ENCODE measurements around the gene SLIT3.
"Not testable (repeated sequence)": the region's sequence is repeated elsewhere in the genome, so short reads cannot be mapped to it uniquely, and the experiment has no call there.

The SLIT3 gene

DNA sequence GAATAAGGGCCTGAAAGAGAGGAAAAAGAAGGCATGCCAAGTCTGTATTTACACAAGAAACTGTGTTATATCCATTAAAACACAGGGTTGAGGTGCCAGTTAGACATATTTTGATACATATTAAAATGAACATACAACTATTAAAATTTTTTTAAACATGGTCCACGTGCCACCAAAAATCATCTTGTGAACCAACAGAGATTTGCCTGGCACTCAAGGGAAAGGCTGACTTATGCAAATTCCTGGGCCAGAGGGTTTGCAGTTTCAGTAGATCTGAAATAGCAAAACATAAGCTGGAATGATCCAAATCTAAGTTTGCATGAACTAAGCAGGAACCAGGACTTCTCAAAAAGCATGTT, 168.7 kb downstream of the SLIT3 start:
- no peak for DNase-seq

DNA sequence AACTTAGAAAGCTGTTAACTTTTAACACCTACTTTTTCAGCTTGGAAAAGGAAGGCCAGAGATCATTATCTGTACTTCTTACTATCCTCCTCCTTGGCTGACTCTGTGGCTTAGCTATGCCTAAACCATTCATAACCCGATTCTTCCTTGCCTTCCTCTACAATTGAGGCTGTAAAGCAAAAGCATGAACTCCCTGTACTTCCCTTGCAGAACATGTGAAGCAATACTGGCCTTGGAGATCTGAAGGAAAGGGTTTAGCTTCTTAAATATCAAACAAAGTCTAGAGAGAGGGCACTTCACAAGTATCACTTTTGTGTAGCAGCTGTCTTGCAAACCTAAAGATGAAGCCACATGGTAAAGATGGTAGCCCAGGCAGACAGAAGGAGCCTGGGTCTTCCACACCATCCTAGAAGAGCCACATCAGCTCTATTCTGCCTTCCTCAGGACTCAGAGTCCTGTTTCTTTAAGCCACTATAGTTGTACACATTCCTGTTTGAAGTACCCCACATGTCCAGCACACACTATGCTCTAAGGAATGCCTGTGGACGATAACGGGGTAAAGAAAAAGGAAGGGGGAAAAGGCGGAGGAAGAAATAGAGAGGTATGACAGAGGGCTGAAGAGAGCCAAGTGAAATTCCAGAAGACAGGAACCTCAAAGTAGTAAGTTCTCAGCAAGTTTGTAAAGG, 169.2 kb downstream of the SLIT3 start:
- DNase-seq = no peak

DNA sequence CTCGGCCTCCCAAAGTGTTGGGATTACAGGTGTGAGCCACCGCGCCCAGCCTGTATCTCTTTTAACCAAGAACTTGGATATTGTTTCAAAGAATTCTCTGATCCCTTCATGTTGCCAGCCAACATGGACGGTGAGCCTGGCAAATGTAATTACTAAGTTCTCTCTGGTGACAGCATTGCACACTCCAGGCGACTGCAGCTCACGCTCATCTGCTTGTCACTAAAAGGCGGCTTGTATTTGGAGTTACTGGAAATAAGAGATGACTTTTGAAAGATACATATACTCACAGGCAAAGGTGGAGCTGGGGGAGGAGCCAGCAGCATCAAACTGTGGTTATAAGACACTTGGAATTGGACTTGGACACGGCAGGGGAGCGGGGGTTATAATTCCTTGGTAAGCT, 172.3 kb downstream of the SLIT3 start:
- no peak for DNase-seq

DNA sequence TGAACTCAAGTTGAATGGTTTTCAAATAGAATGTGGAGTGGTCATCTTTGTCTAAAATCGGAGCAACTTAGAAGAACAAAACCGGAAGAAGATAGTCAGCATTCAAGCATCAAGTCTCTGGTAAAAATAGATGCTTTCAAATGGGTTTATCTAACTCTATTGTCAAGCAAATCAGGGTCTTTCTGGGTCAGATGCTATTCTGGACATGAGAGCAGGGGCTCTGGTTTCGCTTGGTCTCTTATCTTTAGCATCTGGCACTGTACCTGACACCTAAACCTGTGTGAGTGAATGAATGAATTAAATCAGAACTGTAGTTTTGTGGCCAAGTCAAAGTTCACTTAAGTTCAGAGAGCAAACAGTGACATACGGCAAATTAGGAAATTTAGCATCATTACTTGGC, 173.5 kb downstream of the SLIT3 start:
- no peak for DNase-seq

DNA sequence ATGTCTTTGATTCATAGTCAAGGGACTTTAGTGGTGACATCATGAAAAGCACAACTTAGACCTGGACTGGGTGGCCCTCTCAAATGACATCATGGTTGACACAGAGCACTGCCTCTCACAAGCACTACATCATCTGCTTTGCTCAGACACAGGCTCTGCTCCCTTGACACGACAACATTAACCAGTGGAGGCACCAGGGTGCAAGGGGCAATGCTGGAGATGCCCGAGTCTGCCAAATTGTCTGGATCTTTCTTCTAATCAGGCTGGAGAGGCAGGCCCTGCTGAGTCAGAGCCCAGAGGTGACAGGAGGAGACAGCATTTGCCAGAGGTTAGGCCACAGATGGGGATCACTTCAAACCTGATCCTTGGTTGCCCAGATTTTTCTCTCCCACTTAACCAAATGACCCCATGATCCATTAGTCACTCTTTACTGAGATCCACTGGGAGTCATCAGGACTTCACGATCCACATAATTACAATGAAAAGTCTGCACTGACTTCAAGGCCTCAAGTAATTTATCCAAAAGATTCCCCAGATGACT, 174.4 kb downstream of the SLIT3 start:
- no peak for DNase-seq

DNA sequence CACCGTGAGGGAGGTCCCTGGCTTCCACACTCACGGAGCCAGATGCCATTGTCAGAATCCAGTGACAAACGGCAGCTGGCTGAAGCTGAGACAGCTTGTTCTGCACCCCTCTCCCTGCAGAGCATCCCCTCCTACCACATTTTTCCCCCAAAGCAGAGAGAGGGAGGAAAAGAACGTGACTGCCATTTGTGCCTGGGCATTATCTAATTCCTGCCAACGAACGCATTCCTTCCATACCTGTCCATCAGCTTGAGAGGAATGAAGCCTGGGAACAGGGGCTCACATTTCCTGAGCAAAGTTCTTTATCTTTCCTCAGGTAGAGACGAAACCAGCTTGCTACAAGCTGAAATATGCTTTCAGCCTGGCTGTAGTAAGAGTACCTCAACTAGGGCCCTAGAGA, 175.4 kb downstream of the SLIT3 start:
- DNase-seq = no peak

DNA sequence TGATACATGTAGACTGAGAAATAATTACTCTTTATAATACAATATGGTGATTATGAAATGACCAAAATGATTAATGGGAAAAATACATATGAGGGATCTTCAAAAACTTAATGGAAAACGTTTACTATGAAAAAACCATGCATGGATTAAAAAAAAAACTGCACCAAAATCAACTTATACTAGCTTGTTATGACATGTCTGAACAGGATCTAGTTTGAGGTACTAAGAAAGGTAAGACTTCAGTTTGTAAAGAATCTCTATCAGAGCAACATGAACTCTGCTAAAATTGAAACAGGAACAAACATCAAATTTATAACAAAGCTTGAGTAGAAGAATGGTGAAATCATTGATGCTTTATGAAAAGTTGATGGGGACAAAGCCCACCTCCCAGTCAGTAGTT, 178.0 kb downstream of the SLIT3 start:
- DNase-seq = no peak

DNA sequence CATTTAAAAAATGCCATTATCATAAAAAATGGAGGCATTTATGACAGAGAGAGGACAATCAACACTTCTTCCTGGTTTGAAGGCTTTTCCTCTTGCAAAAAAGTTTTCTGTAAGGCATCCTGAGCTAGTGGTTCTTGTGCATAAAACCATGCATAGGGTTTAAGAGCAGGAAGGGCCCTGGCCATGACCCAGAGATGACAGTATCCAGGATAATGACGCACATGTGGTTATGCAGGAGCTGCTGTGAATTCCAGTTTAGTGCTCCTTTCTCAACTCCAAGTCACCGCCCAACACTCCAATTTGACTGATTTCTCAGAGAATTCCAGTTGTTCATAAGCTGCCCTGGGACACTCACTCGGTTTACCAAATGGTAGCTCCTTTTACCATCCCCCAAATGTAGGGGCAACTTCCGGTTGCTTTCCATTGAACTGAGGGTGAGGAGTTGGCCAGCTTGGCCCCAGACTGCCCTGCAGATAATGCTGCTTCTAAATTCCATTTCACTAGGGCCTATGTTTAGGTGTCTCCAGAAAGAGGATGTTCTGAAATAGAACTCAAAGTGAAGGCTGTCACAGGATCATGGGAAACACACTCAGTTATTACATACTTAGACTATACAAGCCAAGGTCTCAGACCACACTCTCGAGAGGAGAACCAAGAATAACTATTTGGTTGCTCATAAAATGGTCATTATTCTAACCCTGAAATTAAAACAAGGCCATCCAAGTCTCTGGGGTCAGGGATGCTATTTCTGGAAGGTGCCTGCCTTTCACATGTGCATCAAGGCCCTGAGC, 179.1 kb downstream of the SLIT3 start:
- DNase-seq = no peak

DNA sequence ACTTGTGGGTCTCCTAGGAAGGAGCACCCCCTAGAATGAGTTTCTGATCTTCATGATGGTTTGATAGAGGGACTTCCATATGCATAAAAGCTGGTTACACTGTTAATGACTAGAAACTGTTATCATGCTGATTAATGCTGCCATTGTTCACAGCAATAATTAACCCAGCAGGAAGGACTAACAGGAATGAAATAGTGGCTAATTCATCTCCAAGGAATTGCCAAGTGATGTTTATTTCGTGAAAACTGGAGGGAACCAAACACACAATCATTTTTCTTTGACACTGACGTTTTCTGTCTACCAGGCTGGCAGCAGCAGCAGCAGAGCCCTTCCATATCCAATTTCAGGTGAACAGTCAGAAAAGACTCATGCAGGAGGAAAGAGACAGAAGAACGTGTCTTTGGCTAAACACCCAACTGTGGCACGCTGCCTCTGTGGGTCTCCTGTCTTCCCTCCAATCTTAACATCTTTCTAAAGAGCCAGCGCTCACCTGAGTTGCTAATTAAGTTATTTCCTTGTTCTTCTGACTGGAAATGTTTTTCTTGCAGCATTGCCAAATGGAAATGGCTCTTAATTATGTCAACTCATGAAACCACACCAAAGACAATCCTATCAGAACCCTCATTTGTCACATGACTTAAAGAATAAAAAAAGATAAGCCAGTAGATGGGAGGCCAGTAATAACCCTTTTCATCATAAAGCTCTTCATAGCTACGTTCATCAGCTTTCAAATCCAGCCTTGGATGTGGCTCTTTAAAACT, 181.5 kb downstream of the SLIT3 start:
- no peak for DNase-seq

DNA sequence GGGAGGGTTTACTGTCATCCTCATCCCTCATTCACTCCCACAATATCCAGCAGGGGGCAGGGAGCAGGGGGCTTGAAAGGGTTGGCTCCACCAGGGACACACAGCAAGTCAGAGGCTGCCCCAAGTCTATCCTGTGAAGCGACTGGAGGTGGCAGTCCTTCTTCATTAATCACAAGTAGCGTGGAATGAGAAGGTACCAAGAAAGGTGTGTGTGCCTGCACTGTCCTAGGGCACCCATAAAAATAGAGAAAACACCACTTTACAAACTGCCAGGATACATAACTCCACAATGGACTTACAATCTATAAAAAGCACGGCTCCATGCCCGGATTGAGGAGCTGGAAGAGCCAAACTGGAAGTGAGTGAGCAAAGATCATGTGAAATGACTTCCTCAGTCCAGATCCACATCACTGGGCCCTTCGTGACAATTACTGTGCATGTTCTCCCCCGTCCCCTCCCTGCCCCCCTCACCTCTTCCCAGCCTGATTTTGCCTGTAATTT, 183.9 kb downstream of the SLIT3 start:
- DNase-seq = no peak

DNA sequence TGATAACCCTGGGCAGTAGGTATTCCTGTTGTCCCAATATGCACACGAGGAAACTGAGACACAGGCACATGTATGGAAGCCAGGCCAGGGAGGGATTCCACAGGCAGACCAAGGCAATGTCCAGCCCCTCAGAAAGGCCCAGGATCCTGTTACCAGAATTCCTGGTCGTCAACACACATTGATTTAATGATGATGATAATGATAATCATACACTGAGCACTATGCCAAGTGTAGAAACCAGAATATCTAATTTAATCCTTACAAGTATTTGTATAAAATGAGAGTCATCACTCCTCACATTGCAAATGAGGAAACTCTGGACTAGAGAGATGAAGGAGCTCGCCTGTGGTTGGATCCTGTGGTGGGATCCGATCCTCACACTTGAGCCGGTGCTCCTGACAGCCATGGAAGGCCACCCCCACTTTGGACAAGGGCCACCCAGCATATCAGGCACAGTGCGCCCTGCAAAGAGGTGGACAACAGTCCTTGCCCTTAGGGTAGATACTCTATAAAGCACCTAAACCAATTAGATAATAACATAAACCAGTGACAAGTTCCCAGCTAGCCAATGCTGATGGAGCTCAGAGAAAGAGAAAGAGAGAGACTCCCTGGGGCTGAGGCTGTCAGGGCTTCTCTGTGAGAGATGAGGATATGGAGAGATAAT, 185.3 kb downstream of the SLIT3 start:
- DNase-seq = no peak

DNA sequence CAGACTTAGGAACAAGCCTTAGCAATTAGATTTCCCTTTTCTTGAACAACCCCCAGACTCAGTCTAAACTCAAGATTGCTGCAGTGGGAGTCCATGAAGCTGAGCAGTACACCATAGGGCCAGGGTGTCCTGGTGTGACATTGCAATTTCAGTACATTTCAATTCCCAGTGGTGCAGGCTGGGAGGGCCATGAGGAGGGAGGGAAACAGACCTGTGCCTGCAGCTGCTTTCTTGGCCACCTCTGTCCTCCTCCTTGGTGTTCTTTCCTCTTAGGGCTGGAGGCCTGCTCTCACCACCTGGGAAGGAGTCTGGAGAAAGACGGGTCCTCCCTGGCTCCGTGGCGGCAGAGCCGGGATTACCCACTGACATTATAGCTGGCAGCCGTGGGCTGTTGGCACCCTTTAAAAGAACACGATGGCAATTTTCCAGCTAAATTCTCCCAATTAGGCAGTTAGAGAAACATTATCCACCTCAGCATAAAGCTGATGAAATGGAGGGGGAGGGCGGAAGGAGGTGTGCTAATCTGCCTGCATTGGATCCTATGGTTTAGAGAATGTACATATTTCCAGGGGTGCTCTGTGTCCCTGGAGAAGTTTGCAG, 186.4 kb downstream of the SLIT3 start:
- no peak for DNase-seq

DNA sequence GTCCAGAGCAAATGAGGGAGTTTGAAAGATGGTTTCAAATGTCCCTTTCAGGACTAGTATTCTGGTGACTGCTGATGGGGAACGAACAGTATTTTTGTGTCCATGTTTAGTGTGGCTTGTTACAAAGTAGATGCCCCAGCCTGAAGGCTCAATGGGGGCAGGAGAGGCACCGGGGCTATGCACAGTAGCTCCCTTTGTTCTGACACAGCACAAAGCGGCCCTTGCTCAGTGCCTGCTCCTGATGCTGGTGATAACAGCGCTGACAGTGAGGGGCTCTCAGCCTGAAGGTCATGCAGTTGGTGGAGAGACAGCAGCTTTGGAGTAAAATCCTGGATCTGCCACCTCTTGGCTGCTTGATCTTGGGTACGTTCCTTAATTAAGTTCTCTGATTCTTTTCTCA, 188.9 kb downstream of the SLIT3 start:
- DNase-seq = no peak

DNA sequence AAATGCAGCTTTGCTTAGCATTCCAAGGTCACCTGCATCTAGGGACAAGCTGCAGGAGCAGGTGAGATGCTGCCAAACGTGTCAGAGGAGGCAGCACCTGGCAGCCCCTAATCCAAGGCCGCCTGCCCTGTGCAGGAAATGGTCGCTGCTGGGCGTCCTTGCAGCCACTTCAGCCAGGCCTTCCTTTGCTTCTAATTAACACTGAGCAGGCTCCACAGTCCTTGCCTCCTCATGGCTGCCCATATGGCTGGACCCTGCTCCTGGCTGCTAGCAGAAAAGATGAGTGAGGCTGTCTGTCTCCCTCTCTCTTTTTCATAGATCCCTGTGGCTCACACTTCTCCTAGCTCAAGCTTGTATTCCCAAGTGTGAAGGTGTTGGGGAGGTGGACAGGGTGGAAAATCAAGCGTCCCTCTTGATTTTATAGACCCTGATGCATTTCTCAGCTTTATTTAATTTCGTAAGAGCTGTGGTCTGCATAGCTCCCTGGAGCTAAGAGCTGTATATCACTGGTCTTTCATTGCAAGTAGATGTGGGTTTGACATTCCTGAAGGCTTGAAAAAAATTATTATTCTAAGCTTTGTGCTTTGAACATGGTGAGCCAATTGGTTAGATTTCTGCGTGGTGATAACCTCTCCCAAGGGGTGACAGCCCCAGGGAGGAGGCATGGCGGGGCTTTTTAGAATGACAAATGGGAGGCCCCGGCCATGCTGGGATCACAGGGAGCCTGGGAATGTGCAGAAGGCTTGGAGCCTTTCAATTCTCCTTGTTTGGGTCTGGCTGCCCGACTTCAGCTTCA, 193.8 kb downstream of the SLIT3 start:
- DNase-seq = no peak

DNA sequence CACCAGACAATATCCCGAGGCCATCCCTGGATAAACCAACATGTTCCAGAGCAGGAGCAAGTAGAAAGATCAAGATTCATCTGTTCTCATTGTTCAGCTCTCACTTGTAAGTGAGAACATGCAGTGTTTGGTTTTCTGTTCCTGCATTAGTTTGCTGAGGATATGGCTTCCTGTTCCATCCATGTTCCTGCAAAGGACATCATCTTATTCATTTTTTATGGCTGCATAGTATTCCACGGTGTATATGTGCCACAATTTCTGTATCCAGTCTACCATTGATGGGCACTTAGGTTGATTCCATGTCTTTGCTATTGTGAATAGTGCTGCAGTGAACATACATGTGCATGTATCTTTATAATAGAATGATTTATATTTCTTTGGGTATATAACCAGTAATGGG, 195.4 kb downstream of the SLIT3 start:
- DNase-seq = not testable (repeated sequence)

DNA sequence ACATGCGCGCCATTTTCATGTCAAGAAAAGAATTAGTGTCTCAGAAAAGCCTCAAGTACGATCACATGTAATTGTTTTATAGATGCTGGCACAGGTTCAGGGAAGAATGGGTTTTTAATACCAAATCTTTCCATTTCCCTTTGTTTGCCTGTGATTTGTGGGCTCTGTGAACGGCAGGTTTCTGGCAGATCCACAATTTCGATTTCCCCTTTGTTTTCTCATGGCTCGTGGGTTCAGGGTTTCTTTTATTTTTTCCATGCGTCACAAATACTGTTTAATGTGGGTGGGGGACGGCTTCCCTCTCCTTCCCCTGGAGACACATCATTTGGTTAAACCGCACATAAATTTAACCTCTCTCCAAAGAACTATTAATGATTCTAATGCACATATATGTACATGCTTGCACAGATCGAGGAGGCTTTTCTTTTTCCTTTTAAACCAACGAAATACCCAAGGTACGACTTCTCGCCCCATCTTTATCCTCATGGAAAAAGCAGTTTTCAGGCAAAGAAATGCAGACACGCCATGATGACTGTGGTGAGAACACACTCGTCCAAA, 195.9 kb downstream of the SLIT3 start:
- no peak for DNase-seq

DNA sequence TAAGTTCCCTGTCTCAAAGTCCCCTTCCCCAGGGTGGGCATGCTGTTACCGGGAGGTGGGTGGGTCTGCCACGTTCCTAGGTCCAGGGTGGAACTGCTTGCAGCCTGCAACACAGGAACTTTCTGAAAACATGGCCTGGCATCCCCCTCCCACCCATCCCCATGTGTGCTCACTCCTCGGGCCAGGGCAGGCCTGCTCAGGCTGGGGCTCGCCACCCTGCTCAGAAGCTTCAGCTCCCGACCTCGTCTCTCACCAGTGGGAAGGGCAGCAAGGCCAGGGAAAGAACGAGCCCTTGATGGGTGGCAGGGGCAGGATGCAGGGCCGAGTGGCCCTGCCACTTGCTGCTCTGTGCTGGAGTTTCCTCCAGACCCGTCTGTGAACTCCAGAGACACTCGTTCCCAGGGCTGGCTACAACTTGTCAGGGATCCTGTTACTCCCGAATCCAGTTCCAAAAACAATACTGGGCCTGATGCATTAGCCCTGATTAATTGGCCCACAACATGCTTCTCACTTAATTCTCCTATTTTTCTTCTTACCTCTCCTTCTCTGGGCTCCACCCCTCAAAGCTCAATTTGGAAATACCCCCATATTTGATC, 197.3 kb downstream of the SLIT3 start:
- DNase-seq = no peak

DNA sequence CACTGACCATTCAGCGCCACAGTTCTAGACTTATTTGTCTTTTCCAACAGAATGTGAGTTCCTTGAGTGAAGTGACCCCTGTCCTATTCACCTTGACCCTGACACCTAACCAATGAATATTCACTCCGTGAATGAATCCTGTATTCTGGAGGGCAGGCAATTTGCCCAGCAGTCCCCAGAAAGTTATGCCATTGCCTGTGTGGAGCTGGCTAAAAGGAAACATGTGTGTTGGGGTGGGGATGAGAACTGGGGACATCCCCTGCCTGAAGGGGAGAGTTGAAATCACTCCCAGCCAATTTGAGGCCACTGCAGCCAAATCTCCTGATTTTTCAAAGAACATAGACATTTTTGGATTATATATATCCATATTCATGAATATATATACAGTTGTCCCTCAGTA, 199.0 kb downstream of the SLIT3 start:
- no peak for DNase-seq

DNA sequence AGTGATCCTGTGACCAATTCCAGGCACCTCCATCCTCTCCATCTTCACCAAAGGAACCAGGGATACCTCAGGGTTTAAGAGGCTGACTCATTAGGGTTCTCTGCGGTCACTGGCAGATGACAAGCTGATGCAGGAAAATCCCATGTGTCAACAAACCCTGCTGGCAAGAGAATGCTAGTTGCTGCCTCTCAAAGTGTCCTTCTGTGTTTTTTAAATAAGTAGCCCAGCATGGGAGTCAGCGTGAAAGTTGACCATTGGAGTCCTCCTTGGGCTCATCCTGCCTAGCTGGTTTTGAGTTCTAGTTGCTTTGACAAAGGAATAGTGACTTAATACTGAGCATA, 200.2 kb downstream of the SLIT3 start:
- DNase-seq = no peak

DNA sequence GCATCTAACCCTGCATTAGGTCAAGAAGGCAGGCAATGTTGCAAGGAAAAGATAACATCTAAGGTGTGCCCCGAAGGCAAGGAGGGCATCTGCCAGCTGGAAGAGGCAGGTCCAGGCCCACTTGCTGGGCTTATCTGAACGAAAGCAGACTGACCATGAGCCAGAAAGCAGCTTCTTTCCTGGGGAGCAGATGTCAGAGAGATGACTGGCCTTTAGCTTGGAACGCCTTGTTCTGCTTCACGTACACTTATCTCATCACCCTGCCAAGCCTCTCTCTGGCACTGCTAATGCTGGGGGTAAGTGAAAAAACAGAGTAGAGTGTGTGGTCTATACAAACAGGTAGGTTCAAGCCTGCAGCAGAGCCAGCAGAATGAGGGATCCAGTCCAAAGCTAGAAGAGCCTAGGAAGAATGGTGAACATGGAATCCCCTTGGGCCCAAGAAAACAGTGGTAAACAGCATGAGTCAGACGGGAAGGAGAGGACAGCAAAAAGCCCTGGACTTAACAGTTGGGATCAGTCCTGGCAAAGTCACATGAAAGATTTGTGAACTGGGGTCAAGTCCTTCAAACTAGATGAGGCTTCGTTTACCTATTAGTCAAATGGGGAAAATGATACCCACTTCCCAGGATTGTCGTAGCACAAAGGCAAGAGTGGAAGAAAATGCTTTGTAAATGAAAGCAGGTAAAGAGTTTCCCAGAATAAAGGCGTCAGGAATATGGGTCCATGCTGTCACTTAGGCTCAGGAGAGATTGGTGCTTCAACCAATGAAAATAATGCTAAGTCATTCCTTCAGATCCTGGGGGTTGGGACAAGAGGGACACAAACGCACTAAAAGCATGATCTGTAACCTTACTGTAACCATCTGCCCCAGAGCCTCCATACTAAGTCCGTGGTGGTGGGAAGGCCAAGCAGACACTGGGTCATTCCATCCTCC, 200.9 kb downstream of the SLIT3 start:
- no peak for DNase-seq

Measured in CD4-positive, alpha-beta T cell treated with Interleukin-12 subunit alpha and Interleukin-12 subunit beta, for 1 hour (primary cell).